RWPE1 (cell line): ENCODE measurements around the gene CES2.

Source experiments
- CTCF ChIA-PET: fragments of 350-600 bp; sonication (Branson Sonifier 250); formaldehyde crosslinking; extraction: SDS; loops from one replicate; lab custom pipeline; 2021; lab: Yijun Ruan, JAX
- POLR2A ChIA-PET: fragments of 400-600 bp; formaldehyde crosslinking; extraction: SDS; loops from one replicate; lab custom pipeline; 2020; ENCODE audit warnings: antibody characterized with exemption; ENCODE audit not compliant: low non-redundant PET; lab: Yijun Ruan, JAX
- DNase-seq: peaks from one replicate; pipeline ENCODE4 v3.0.0; 2012; ENCODE audit warnings: low spot score
- H3K27ac ChIP-seq: fragments of 450-650 bp; 2 replicates; pipeline ENCODE4 v1.5.1; 2017
- TF ChIP-seq, protein P1 (sequence below): fragments of 450-650 bp; conservative IDR thresholded peaks from 2 replicates; pipeline ENCODE4 v1.5.1; 2017; ENCODE audit warnings: low read depth, mild to moderate bottlenecking

The CES2 gene

DNA sequence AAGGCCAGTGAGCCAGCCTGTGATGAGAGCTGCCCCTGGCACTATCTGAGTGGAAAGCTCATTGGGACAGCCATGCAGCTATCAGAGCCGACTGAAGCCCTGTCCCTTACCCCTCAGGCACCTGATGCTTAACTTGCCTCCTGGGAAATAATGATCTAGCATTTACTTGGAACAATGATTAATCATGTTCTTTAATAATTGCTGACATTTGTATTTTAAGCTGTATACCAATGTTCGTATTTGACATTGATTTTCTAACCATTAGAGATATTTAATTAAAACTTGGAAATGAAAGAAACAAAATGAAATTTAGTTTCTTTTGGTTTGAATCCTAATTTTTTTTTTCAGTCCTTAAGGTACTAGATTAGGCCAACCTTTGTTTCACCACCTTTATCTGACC lies 44.5 kb upstream of the CES2 start:
- no peak for DNase-seq
- H3K27ac ChIP-seq, result no peak overlapping the region
- POLR2A ChIA-PET, result no interaction called here
- CTCF ChIA-PET, result interaction anchor here (0.7 to 0.8 kb wide), 2 partner anchors 278 to 294 kb away, joined by 3 to 4 read pairs; no protein-coding TSS in a partner anchor
- TF ChIP-seq, protein P1, sequence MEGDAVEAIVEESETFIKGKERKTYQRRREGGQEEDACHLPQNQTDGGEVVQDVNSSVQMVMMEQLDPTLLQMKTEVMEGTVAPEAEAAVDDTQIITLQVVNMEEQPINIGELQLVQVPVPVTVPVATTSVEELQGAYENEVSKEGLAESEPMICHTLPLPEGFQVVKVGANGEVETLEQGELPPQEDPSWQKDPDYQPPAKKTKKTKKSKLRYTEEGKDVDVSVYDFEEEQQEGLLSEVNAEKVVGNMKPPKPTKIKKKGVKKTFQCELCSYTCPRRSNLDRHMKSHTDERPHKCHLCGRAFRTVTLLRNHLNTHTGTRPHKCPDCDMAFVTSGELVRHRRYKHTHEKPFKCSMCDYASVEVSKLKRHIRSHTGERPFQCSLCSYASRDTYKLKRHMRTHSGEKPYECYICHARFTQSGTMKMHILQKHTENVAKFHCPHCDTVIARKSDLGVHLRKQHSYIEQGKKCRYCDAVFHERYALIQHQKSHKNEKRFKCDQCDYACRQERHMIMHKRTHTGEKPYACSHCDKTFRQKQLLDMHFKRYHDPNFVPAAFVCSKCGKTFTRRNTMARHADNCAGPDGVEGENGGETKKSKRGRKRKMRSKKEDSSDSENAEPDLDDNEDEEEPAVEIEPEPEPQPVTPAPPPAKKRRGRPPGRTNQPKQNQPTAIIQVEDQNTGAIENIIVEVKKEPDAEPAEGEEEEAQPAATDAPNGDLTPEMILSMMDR, result no peak

DNA sequence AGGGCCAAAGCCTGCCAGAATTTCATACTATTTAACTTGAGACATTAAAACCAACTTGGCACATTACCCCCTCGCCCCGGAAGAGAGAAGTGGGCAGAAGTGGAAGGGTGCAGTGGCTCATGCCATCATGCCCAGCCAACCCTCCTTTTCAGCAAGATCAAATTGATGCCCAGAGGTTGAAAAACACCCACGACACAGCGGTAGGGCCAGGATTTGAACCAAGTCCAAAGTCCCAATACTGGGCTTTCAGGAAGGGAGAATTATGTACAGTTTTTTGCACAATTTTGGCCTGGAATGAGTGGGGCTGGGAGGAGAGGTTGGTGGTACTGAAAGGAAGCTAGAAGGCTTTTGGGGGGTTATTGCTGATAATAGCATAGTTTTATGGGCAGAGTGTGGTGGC lies 44.0 kb upstream of the CES2 start:
- POLR2A ChIA-PET, result no interaction called here
- no peak overlapping the region for H3K27ac ChIP-seq
- CTCF ChIA-PET, result no interaction called here
- DNase-seq, result no peak
- TF ChIP-seq, protein P1, result no peak

DNA sequence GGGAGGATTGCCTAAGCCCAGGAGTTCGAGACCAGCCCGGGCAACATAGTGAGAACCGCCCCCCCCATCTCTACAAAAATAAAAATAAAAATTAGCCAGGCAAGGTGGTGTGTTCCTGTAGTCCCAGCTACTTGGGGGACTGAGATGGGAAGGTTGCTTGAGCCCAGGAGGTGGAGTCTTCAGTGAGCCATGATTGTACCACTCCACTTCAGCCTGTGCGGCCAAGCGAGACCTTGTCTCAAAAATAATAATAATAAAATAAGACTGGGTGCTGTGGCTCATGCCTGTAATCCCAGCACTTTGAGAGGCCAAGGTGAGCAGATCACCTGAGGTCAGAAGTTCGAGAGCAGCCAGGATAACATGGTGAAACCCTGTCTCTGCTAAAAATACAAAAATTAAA lies 43.5 kb upstream of the CES2 start:
- H3K27ac ChIP-seq, result no peak overlapping the region
- TF ChIP-seq, protein P1, result no peak
- CTCF ChIA-PET, result no interaction called here
- POLR2A ChIA-PET, result no interaction called here
- no peak for DNase-seq

DNA sequence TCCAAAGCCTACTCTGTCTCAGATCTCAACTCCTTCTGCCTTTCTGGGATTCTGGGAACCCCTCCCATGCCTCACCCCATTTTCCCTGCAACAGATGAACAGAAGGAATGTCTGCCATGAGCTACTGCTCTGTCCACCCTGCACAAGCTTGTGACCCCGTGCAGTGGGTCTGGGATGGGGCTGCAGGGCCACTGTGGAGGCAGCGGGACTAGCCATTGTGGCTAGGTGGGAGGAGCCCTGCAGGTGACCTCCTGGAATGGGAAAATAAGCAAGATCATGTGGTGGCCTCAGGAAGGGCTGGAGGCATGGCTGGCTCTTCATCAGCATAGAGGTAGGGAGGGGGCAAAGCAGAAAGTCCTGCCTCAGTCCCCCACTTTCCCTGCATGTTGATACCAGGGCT lies 41.3 kb upstream of the CES2 start:
- POLR2A ChIA-PET, result no interaction called here
- TF ChIP-seq, protein P1, result no peak

DNA sequence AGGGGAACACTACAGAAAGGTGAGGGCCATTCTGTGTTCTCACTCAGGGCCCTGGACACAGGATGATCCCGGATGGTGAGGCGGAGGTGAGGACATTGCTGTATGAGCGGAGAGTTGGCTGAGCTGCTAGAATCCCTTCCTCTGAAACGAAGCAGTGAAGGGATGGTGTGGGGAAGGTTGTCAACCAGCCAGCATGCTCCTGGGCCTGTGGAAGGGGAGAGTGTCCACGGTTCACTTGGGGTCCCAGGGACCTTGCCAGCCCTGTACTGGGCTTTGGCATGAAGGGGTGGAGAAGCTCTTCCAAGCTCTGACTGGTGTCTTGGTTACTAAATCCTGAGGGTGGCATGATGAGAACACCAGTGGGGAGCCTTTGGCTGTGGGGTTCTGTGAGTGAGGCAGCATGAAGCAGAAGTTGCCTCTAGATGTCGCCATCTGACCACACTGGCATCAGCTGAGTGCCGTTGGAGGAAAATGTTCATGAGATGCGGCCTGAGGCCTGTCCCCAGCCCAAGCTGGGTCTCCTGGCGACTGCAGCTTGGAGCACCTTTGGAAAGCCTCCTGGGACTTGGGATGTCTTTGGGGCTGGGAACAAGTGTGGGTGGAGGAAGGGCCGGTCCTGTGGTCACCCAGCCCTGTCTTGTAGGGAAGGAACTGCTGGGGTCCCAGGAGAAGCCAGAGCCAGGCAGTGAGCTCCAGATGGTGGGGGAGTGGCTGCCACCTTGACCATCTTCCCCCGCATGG lies 40.2 kb upstream of the CES2 start:
- ChIA-PET CTCF (interaction anchor here (0.6 to 2.2 kb wide), 29 partner anchors 9 to 461 kb away, joined by 3 to 23 read pairs (median 5); partner anchors contain the start of genes CDH16, CIAO2B and PDP2), POLR2A (no interaction called here)
- peak; percentile 67 for DNase-seq
- TF ChIP-seq, protein P1, result peak; percentile 87
- peak overlapping the region; percentile 70 for H3K27ac ChIP-seq

More for the DNA sequence above, 41.3 kb upstream of the CES2 start:
- CTCF ChIA-PET, result interaction anchor here (0.6 to 2.2 kb wide), 8 partner anchors 8 to 207 kb away, joined by 3 to 23 read pairs (median 6); partner anchors contain the start of gene CIAO2B
- H3K27ac ChIP-seq, result peak overlapping the region; percentile 70
- no peak for DNase-seq

DNA sequence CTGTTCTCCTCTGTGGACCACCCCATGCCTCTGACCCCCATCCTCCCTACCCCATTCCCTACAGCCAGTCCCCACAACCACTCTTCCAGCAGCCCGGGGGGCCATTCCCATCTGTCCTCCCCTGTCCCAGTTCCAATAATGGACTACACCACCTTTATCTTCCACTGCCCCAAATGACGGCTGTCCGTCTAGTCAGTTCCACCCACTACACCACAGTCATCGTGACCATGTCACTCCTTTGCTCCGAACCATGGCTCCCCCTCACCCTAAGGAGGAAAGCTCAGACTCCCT lies 39.7 kb upstream of the CES2 start:
- ChIA-PET POLR2A (no interaction called here), CTCF (interaction anchor here (0.6 to 2.2 kb wide), 24 partner anchors 9 to 461 kb away, joined by 3 to 23 read pairs (median 6); partner anchors contain the start of genes CDH16, CIAO2B and PDP2)
- TF ChIP-seq, protein P1, result no peak
- H3K27ac ChIP-seq, result peak overlapping the region; percentile 70
- no peak for DNase-seq
